Endothelial cell of hepatic sinusoid (primary cell): Measurements from ENCODE around the gene ZNF638.
"Not testable (repeated sequence)": the region's sequence is repeated elsewhere in the genome, so short reads cannot be mapped to it uniquely, and the experiment has no call there.

Experiments
- in situ Hi-C: cut with HindIII; loops from 2 replicates; pipeline ENCODE4 v1.10.0; 2017; ENCODE audit warnings: low sequenced_read_pairs

The ZNF638 gene

GRCh38 chr2:71389384-71390072 is 57.9 kb downstream of the ZNF638 start:
- in situ Hi-C loops: loop anchor here (5.0 kb wide), 1 partner anchor 37 kb away; no protein-coding TSS in a partner anchor

- in situ Hi-C loops: no loop called here
Measured at GRCh38 chr2:71393216-71393615, 61.6 kb downstream of the ZNF638 start.

GRCh38 chr2:71395471-71395870 is 63.9 kb downstream of the ZNF638 start:
- in situ Hi-C loops: loop anchor here (5.0 kb wide), 1 partner anchor 98 kb away; no protein-coding TSS in a partner anchor

GRCh38 chr2:71402427-71402826 is 70.8 kb downstream of the ZNF638 start:
- in situ Hi-C loops: loop anchor here (5.0 kb wide), 1 partner anchor 55 kb away; no protein-coding TSS in a partner anchor

GRCh38 chr2:71409611-71410010 is 78.0 kb downstream of the ZNF638 start:
- in situ Hi-C loops: no loop called here

- in situ Hi-C loops: no loop called here
Measured at GRCh38 chr2:71410696-71411095, 79.1 kb downstream of the ZNF638 start.

GRCh38 chr2:71416866-71417265 is 85.3 kb downstream of the ZNF638 start:
- in situ Hi-C loops: not testable (repeated sequence)

- in situ Hi-C loops: no loop called here
Measured at GRCh38 chr2:71417300-71418202, 86.0 kb downstream of the ZNF638 start.

- in situ Hi-C loops: no loop called here
Measured at GRCh38 chr2:71419145-71419544, 87.6 kb downstream of the ZNF638 start.

GRCh38 chr2:71419976-71420375 is 88.4 kb downstream of the ZNF638 start:
- in situ Hi-C loops: no loop called here

- in situ Hi-C loops: no loop called here
Measured at GRCh38 chr2:71422786-71423185, 91.2 kb downstream of the ZNF638 start.

- in situ Hi-C loops: no loop called here
Measured at GRCh38 chr2:71423817-71424420, 92.3 kb downstream of the ZNF638 start.

- in situ Hi-C loops: no loop called here
Measured at GRCh38 chr2:71426721-71427120, 95.1 kb downstream of the ZNF638 start.

- in situ Hi-C loops: no loop called here
Measured at GRCh38 chr2:71428472-71429383, 97.1 kb downstream of the ZNF638 start.

- in situ Hi-C loops: loop anchor here (5.0 kb wide), 1 partner anchor 88 kb away; no protein-coding TSS in a partner anchor
Measured at GRCh38 chr2:71445142-71445541, 113.6 kb downstream of the ZNF638 start.

GRCh38 chr2:71446505-71446904 is 114.9 kb downstream of the ZNF638 start:
- in situ Hi-C loops: loop anchor here (5.0 kb wide), 1 partner anchor 89 kb away; no protein-coding TSS in a partner anchor

GRCh38 chr2:71449343-71449742 is 117.8 kb downstream of the ZNF638 start:
- in situ Hi-C loops: loop anchor here (5.0 kb wide), 1 partner anchor 92 kb away; no protein-coding TSS in a partner anchor

- in situ Hi-C loops: loop anchor here (5.0 kb wide), 1 partner anchor 41 kb away; no protein-coding TSS in a partner anchor
Measured at GRCh38 chr2:71451705-71452104, 120.1 kb downstream of the ZNF638 start.

- in situ Hi-C loops: loop anchor here (5.0 kb wide), 1 partner anchor 40 kb away; no protein-coding TSS in a partner anchor
Measured at GRCh38 chr2:71452565-71452964, 121.0 kb downstream of the ZNF638 start.
